Stimulated activated CD8-positive, alpha-beta memory T cell treated with anti-CD3 and anti-CD28 coated beads, Interleukin-7, amount 100 ng/mL, for 24 hours (primary cell): ENCODE data around the gene DIRAS3.
"Not testable (repeated sequence)": the region's sequence is repeated elsewhere in the genome, so short reads cannot be mapped to it uniquely, and the experiment has no call there.

Experiments
- DNase-seq: peaks from one replicate; pipeline ENCODE4 v3.0.0-alpha.2; 2020; ENCODE audit warnings: low read depth

The DIRAS3 gene

GRCh38 chr1:68024635-68025338 is 25.6 kb downstream of the DIRAS3 start:
- no peak for DNase-seq

GRCh38 chr1:68016381-68016780 is 34.0 kb downstream of the DIRAS3 start:
- no peak for DNase-seq

GRCh38 chr1:68015971-68016370 is 34.5 kb downstream of the DIRAS3 start:
- DNase-seq: no peak

GRCh38 chr1:68015369-68015768 is 35.1 kb downstream of the DIRAS3 start:
- DNase-seq: no peak

DNA sequence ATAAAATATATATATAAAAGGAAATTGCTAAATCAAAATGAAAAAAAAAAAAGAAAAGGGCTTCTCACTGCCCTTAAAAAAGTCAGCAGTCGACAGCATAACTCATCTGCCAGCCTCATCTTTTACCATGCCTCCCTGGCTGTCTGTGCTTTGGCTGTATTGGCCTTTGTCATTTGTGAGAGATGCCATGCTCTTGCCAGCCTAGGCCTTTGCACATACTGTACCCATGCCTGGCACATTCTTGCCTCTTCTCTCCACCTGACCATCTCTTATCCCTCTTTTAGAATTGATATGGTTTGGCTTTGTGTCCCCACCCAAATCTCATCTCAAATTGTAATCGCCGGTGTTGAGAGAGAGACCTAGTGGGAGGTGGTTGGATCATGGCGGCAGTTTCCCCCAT is 37.1 kb downstream of the DIRAS3 start:
- DNase-seq: no peak

DNA sequence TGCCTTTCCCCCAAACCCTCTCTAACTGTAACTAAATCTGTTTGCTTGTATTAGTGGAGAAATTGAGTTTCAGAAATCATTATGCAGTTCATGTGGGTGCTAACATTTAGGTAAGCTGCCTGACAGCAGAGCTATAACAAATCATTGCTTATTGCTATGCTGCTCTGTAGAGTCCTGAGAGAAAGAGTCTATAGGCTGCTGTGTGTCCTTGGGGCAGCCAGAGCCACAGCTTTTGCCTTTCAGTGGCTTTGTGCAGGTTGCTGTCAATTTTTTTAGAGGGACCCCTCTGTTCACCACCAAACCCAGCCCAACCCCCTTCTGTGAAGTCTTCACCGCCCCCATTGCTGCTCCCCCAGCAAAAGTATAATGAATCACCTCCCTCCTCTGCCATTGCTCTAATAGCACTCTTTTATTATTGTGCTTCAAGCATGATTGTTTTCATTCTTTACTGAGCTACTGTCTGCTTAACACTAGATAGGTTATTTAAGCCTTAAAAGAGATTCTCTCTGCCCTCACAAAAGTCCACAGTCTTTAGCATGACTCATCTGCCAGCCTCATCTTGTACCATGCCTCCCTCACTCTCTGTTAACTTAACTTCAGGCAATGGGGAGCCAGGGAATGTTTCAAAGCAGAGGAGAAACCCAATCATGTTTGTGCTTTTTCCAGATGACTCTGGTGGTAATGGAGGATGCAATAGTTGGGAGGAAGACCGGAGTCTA is 38.6 kb downstream of the DIRAS3 start:
- DNase-seq: no peak

DNA sequence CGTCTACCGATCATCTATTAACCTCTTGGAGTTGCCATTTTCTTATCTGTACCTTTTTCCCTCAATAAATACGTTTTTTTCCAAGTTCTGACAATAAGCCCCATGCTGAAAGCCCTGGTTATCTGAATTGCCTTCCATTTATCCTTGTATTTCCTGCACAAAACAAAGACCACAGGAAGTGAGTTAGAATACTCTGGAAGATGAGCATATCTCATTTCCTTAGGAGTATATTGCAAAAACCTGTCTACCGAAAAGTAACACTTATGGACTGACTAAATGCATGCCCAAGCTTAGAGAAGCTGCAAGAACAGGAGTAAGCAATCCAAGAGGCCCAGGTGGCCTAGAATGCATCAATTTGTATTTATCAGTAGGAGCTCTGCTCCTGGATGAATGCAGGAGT is 39.9 kb downstream of the DIRAS3 start:
- no peak for DNase-seq

DNA sequence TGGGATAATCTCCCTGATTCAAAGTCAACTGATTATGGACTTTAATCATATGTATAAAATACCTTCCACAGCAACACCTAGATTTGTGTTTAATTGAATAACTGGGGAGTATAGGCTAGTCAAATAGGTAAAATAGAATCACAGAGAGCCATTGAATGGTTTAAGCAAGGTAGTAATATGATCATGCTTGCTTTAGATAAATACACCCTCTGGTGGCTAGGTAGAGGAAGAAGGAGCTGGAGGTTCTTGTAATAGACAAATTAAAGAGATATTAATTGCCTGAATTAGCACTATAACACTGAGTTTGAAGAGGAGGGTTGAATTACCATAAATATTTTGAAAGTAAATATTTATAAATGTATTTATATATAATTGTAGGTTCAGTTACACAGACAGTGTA is 40.3 kb downstream of the DIRAS3 start:
- no peak for DNase-seq

DNA sequence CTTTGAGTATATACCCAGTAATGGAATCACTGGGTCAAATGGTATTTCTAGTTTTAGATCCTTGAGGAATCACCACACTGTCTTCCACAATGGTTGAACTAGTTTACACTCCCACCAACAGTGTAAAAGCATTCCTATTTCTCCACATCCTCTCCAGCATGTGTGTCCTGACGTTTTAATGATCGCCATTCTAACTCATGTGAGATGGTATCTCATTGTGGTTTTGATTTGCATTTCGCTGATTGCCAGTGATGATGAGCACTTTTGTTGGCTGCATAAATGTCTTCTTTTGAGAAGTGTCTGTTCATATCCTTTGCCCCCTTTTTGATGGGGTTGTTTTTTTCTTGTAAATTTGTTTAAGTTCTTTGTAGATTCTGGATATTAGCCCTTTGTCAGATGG is 46.8 kb downstream of the DIRAS3 start:
- DNase-seq: not testable (repeated sequence)

DNA sequence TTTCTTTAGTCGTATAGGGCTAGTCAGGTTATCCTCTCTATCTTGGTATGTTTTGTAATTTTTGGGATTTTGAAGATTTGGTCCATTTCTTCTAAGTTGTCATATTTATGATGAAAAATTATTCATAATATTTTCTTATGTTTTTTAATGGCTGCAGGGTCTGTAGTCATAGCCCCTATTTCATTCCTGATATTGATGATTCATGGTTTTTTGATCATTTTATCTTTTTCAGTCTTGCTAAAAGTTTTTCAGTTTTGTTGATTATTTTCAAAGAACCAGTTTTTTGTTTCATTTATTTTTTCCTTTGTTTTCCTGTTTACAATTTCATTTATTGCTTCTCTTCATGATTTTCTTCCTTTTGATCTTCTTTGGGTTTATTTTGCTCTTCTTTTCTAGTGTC is 50.2 kb downstream of the DIRAS3 start:
- no peak for DNase-seq

- no peak for DNase-seq
Observed at GRCh38 chr1:67997746-67998145, 52.7 kb downstream of the DIRAS3 start.
